Liver (tissue), 9 donors: ENCODE results near the gene TEP1. TPM values are rescaled to one million over a fixed set of nuclear protein-coding genes. Genes with fewer than 3 reads are reported as not detected.

Experiments used
- DNase-seq: peaks from one replicate; pipeline ENCODE4 v3.0.0-alpha.2; 2017; ENCODE audit warnings: low spot score
- H3K27ac ChIP-seq, 2 donors: one replicate each; pipeline ENCODE4 v1.7.0; 2013; ENCODE audit warnings: inconsistent platforms in 2 of 2, low read length in 2 of 2, control low read depth in 1 of 2, low read depth in 1 of 2, mild to moderate bottlenecking in 1 of 2
- H3K27me3 ChIP-seq, 4 donors: one replicate each; pipeline versions ENCODE4 v1.6.1 to v1.7.0; 2013; ENCODE audit warnings: low read length in 3 of 4, inconsistent platforms in 1 of 4, mild to moderate bottlenecking in 1 of 4, moderate library complexity in 1 of 4; ENCODE audit not compliant: control insufficient read depth in 4 of 4, insufficient read depth in 4 of 4
- H3K36me3 ChIP-seq, 4 donors: one replicate each; pipeline versions ENCODE4 v1.6.1 to v1.7.0; 2013; ENCODE audit warnings: low read length in 3 of 4, mild to moderate bottlenecking in 3 of 4, low read depth in 1 of 4, moderate library complexity in 1 of 4; ENCODE audit not compliant: control insufficient read depth in 4 of 4, insufficient read depth in 3 of 4
- H3K4me1 ChIP-seq, 4 donors: one replicate each; pipeline versions ENCODE4 v1.6.1 to v1.7.0; 2013; ENCODE audit warnings: low read length in 3 of 4, mild to moderate bottlenecking in 3 of 4, moderate library complexity in 1 of 4; ENCODE audit not compliant: control insufficient read depth in 4 of 4, insufficient read depth in 4 of 4
- H3K4me3 ChIP-seq, 3 donors: one replicate each; pipeline versions ENCODE4 v1.6.1 to v1.7.0; 2013; ENCODE audit warnings: low read length in 3 of 3, control low read depth in 1 of 3, low read depth in 1 of 3, mild to moderate bottlenecking in 1 of 3
- H3K9ac ChIP-seq, 2 donors: one replicate each; pipeline ENCODE4 v1.7.0; 2013; ENCODE audit warnings: low read length in 2 of 2, mild to moderate bottlenecking in 2 of 2, moderate library complexity in 2 of 2, control low read depth in 1 of 2, low read depth in 1 of 2
- H3K9me3 ChIP-seq, 4 donors: one replicate each; pipeline versions ENCODE4 v1.6.1 to v1.7.0; 2013; ENCODE audit warnings: low read length in 3 of 4; ENCODE audit not compliant: control insufficient read depth in 4 of 4
- ATF3 ChIP-seq: IDR thresholded peaks from 2 replicates; pipeline ENCODE4 v1.6.1; 2016; ENCODE audit warnings: antibody characterized with exemption
- EGR1 ChIP-seq, 2 donors: IDR thresholded peaks; 2 replicates each; pipeline ENCODE4 v1.6.1; 2016 to 2018; ENCODE audit warnings: antibody characterized with exemption in 2 of 2, low read depth in 2 of 2
- FOXA1 ChIP-seq: IDR thresholded peaks from 2 replicates; pipeline ENCODE4 v1.6.1; 2016; ENCODE audit warnings: antibody characterized with exemption
- FOXA2 ChIP-seq: IDR thresholded peaks from 2 replicates; pipeline ENCODE4 v1.6.1; 2016; ENCODE audit warnings: antibody characterized with exemption
- GABPA ChIP-seq, 2 donors: IDR thresholded peaks in 1 of 2; conservative IDR thresholded peaks in 1 of 2; 2 replicates each; pipeline ENCODE4 v1.6.1; 2016; ENCODE audit warnings: antibody characterized with exemption in 2 of 2, mild to moderate bottlenecking in 1 of 2, moderate library complexity in 1 of 2
- HNF4A ChIP-seq, 2 donors: conservative IDR thresholded peaks; 2 replicates each; pipeline ENCODE4 v1.6.1; 2016; ENCODE audit warnings: antibody characterized with exemption in 2 of 2, mild to moderate bottlenecking in 2 of 2
- HNF4G ChIP-seq: IDR thresholded peaks from 2 replicates; pipeline ENCODE4 v1.6.1; 2016; ENCODE audit warnings: antibody characterized with exemption
- MAX ChIP-seq: IDR thresholded peaks from 2 replicates; pipeline ENCODE4 v1.6.1; 2016; ENCODE audit warnings: antibody characterized with exemption
- NR2F2 ChIP-seq: IDR thresholded peaks from 2 replicates; pipeline ENCODE4 v1.6.1; 2016; ENCODE audit warnings: antibody characterized with exemption
- RAD21 ChIP-seq, 2 donors: IDR thresholded peaks; 2 replicates each; pipeline ENCODE4 v1.6.1; 2016; ENCODE audit warnings: antibody characterized with exemption in 2 of 2, mild to moderate bottlenecking in 2 of 2
- REST ChIP-seq: IDR thresholded peaks from 2 replicates; pipeline ENCODE4 v1.6.1; 2016; ENCODE audit warnings: antibody characterized with exemption, mild to moderate bottlenecking
- RXRA ChIP-seq, 2 donors: IDR thresholded peaks; 2 replicates each; pipeline ENCODE4 v1.6.1; 2017 to 2018; ENCODE audit warnings: antibody characterized with exemption in 2 of 2, mild to moderate bottlenecking in 1 of 2
- SP1 ChIP-seq: IDR thresholded peaks from 2 replicates; pipeline ENCODE4 v1.6.1; 2018; ENCODE audit warnings: antibody characterized with exemption, mild to moderate bottlenecking
- TAF1 ChIP-seq: conservative IDR thresholded peaks from 2 replicates; pipeline ENCODE4 v1.6.1; 2016; ENCODE audit warnings: antibody characterized with exemption, mild to moderate bottlenecking
- YY1 ChIP-seq: IDR thresholded peaks from 2 replicates; pipeline ENCODE4 v1.6.1; 2016; ENCODE audit warnings: antibody characterized with exemption, mild to moderate bottlenecking
- ZBTB33 ChIP-seq: IDR thresholded peaks from 2 replicates; pipeline ENCODE4 v1.6.1; 2016; ENCODE audit warnings: antibody characterized with exemption
- WGBS: extraction: QIAGEN DNeasy Blood & Tissue Kit; methylation state at CpG from one replicate; pipeline ENCODE4 v1.1.7; 2013; 5-methylcytosine and 5-hydroxymethylcytosine counted together
- polyA plus RNA-seq, 2 donors: library from polyadenylated mRNA; stranded (reverse) in 1 of 2; unstranded in 1 of 2; fragments of 200-250 nt in 1 of 2; fragments of >200 nt in 1 of 2; fragmentation: Nextera tagmentation in 1 of 2; extraction: Ambion mirVana in 1 of 2; gene quantifications; one replicate each; pipeline versions ENCODE4 v1.2.1 to v1.2.3, GENCODE V29; 2013 to 2015
- total RNA-seq, 2 donors: library from RNA; depleted of rRNA; stranded (reverse); fragments of >200 nt; gene quantifications; one replicate each; pipeline ENCODE4 v1.2.3, GENCODE V29; 2014
- TF ChIP-seq, protein P1 (sequence below): fragments of 150-350 bp; IDR thresholded peaks from 2 replicates; pipeline ENCODE4 v1.5.1; 2017; ENCODE audit warnings: improper control_type of control experiment, low read depth, low read length; ENCODE audit not compliant: missing input control
- donor health status: healthy.
- donor health status: healthy.
- donor health status: healthy.
- donor health status: healthy.
- donor health status: healthy.

The TEP1 gene
- total and polyA plus RNA-seq, 4 donors = 3.9 to 20.7 (median 7.6) TPM

- peaks cover 27 to 80% (median 70%) of the 10 kb centered on the region in 4 donors for H3K36me3 ChIP-seq
- H3K27me3 ChIP-seq = no peaks in the 10 kb centered on the region
- no peak overlapping the region for H3K4me3 ChIP-seq
- no peak overlapping the region for H3K27ac ChIP-seq
- H3K9ac ChIP-seq = no peak overlapping the region
- H3K9me3 ChIP-seq = no peaks in the 10 kb centered on the region
- peaks cover 0 to 3% (median 0%) of the 10 kb centered on the region in 4 donors for H3K4me1 ChIP-seq
- WGBS = 96% methylated on average over 5 of the region's 5 CpGs
- no peak for TF ChIP-seq ZBTB33
- no peak for TF ChIP-seq FOXA1
- no peak for TF ChIP-seq MAX
- no peak for TF ChIP-seq TAF1
- TF ChIP-seq NR2F2 = no peak
- no peak for TF ChIP-seq EGR1 (IDR thresholded peaks at IDR 0.05; ENCODE audit: low read depth in 2 of 2)
- no peak for TF ChIP-seq HNF4A (conservative IDR thresholded peaks at IDR 0.05)
- TF ChIP-seq YY1 = no peak
- TF ChIP-seq RXRA (IDR thresholded peaks at IDR 0.05) = no peak
- TF ChIP-seq ATF3 = no peak
- TF ChIP-seq RAD21 (IDR thresholded peaks at IDR 0.05) = no peak
- no peak for TF ChIP-seq FOXA2
- TF ChIP-seq HNF4G = no peak
- no peak for TF ChIP-seq REST
- TF ChIP-seq GABPA (IDR thresholded peaks at IDR 0.05 in 1 of 2, conservative IDR thresholded peaks at IDR 0.05 in 1 of 2) = no peak
- no peak for TF ChIP-seq SP1
- no peak for DNase-seq
These were observed 28.4 kb downstream of the TEP1 start for GRCh38 chr14:20384886-20385285.

- TF ChIP-seq RAD21 (IDR thresholded peaks at IDR 0.05) = no peak
- TF ChIP-seq HNF4G = no peak
- no peak for TF ChIP-seq RXRA (IDR thresholded peaks at IDR 0.05)
- TF ChIP-seq TAF1 = no peak
- no peak for TF ChIP-seq ZBTB33
- no peak for TF ChIP-seq GABPA (IDR thresholded peaks at IDR 0.05 in 1 of 2, conservative IDR thresholded peaks at IDR 0.05 in 1 of 2)
- TF ChIP-seq MAX = no peak
- no peak for TF ChIP-seq EGR1 (IDR thresholded peaks at IDR 0.05; ENCODE audit: low read depth in 2 of 2)
- TF ChIP-seq SP1 = no peak
- TF ChIP-seq, protein P1, sequence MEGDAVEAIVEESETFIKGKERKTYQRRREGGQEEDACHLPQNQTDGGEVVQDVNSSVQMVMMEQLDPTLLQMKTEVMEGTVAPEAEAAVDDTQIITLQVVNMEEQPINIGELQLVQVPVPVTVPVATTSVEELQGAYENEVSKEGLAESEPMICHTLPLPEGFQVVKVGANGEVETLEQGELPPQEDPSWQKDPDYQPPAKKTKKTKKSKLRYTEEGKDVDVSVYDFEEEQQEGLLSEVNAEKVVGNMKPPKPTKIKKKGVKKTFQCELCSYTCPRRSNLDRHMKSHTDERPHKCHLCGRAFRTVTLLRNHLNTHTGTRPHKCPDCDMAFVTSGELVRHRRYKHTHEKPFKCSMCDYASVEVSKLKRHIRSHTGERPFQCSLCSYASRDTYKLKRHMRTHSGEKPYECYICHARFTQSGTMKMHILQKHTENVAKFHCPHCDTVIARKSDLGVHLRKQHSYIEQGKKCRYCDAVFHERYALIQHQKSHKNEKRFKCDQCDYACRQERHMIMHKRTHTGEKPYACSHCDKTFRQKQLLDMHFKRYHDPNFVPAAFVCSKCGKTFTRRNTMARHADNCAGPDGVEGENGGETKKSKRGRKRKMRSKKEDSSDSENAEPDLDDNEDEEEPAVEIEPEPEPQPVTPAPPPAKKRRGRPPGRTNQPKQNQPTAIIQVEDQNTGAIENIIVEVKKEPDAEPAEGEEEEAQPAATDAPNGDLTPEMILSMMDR = no peak
- no peak for TF ChIP-seq REST
- no peak for TF ChIP-seq YY1
- no peak for TF ChIP-seq NR2F2
- Histone ChIP-seq H3K27ac (no peak overlapping the region), H3K4me3 (no peak overlapping the region), H3K9ac (no peak overlapping the region), H3K4me1 (peaks cover 0 to 3% (median 0%) of the 10 kb centered on the region in 4 donors), H3K9me3 (no peaks in the 10 kb centered on the region), H3K27me3 (no peaks in the 10 kb centered on the region), H3K36me3 (peaks cover 22 to 81% (median 68%) of the 10 kb centered on the region in 4 donors)
- no peak for DNase-seq
- 90% methylated on average over 7 of the region's 7 CpGs for WGBS
These were observed 29.0 kb downstream of the TEP1 start for GRCh38 chr14:20384321-20384720.
